Small intestine (tissue), 7 donors: Measurements from ENCODE around the gene SCAANT1. TPM values are rescaled to one million over a fixed set of nuclear protein-coding genes. Genes with fewer than 3 reads are reported as not detected.

Experiments
- DNase-seq, 2 donors: peaks; one replicate each; pipeline versions ENCODE4 v3.0.0 to v3.0.0-alpha.2; 2013
- FAIRE-seq: peaks from 2 replicates; lab custom pipeline; 2012; peaks lifted over from hg19 to GRCh38; lab: Jason Lieb, UNC
- H3K27ac ChIP-seq, 3 donors: one replicate each; pipeline ENCODE4 v1.5.1; 2013; ENCODE audit warnings: low read length in 2 of 3, mild to moderate bottlenecking in 2 of 3, control low read depth in 1 of 3, inconsistent platforms in 1 of 3, low read depth in 1 of 3, moderate library complexity in 1 of 3
- H3K27me3 ChIP-seq, 3 donors: one replicate each; pipeline ENCODE4 v1.6.1; 2013; ENCODE audit warnings: low read length in 3 of 3, inconsistent platforms in 1 of 3; ENCODE audit not compliant: control insufficient read depth in 3 of 3, insufficient read depth in 3 of 3
- H3K36me3 ChIP-seq, 3 donors: one replicate each; pipeline ENCODE4 v1.6.1; 2013; ENCODE audit warnings: low read length in 3 of 3, inconsistent platforms in 1 of 3, low read depth in 1 of 3, mild to moderate bottlenecking in 1 of 3, moderate library complexity in 1 of 3; ENCODE audit not compliant: control insufficient read depth in 3 of 3, insufficient read depth in 2 of 3
- H3K4me1 ChIP-seq, 3 donors: one replicate each; pipeline ENCODE4 v1.6.1; 2013; ENCODE audit warnings: low read length in 2 of 3, inconsistent platforms in 1 of 3, low read depth in 1 of 3, mild to moderate bottlenecking in 1 of 3, moderate library complexity in 1 of 3; ENCODE audit not compliant: control insufficient read depth in 3 of 3, insufficient read depth in 2 of 3
- H3K4me3 ChIP-seq, 3 donors: one replicate each; pipeline ENCODE4 v1.5.1; 2013; ENCODE audit warnings: low read length in 3 of 3, control low read depth in 1 of 3, inconsistent platforms in 1 of 3, low read depth in 1 of 3, mild to moderate bottlenecking in 1 of 3, moderate library complexity in 1 of 3
- H3K9me3 ChIP-seq, 2 donors: one replicate each; pipeline ENCODE4 v1.6.1; 2013; ENCODE audit warnings: low read depth in 1 of 2, low read length in 1 of 2; ENCODE audit not compliant: control insufficient read depth in 2 of 2, insufficient read depth in 1 of 2
- WGBS, 3 donors: extraction: QIAGEN DNeasy Blood & Tissue Kit; methylation state at CpG; one replicate each; pipeline ENCODE4 v1.1.7; 2013; 5-methylcytosine and 5-hydroxymethylcytosine counted together
- polyA plus RNA-seq, 4 donors: library from polyadenylated mRNA; stranded (reverse) in 3 of 4; unstranded in 1 of 4; fragments of 200-250 nt in 3 of 4; fragments of 120-200 nt in 1 of 4; gene quantifications; one replicate each; pipeline versions ENCODE4 v1.2.1 to v1.2.3, GENCODE V29; 2013
- donor health status: healthy with polysubstance abuse.
- donor health status: control.
- donor health status: control.
- donor health status: Bipolar disorder and iron deficiency.
- donor health status: healthy.

The SCAANT1 gene
- polyA plus RNA-seq, 4 donors, result 1.1 TPM; not detected in 3

DNA sequence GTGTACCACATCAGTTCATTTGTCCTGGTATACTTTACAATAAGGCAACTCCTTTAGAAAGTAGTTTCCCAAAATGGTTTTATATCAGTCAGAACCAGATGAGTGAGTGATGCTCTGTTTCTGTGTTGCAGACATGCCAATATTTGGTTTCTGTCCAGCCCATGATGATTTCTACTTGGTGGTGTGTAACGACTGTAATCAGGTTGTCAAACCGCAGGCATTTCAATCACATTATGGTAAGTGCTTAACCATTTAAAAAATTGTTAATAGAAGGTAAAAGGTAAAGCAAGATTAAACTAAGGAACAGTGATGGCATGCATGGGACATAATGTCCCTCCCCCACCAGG, 40.0 kb upstream of the SCAANT1 start:
- FAIRE-seq (no peak), DNase-seq (no peak)
- Histone ChIP-seq H3K9me3 (no peaks in the 10 kb centered on the region), H3K27me3 (no peaks in the 10 kb centered on the region), H3K36me3 (peaks cover 0 to 16% (median 3%) of the 10 kb centered on the region in 3 donors), H3K27ac (no peak overlapping the region), H3K4me1 (peaks cover 0 to 9% (median 0%) of the 10 kb centered on the region in 3 donors), H3K4me3 (no peak overlapping the region)
- WGBS, 3 donors, result 63 to 79% (median 75%) methylated on average over 2 of the region's 2 CpGs

DNA sequence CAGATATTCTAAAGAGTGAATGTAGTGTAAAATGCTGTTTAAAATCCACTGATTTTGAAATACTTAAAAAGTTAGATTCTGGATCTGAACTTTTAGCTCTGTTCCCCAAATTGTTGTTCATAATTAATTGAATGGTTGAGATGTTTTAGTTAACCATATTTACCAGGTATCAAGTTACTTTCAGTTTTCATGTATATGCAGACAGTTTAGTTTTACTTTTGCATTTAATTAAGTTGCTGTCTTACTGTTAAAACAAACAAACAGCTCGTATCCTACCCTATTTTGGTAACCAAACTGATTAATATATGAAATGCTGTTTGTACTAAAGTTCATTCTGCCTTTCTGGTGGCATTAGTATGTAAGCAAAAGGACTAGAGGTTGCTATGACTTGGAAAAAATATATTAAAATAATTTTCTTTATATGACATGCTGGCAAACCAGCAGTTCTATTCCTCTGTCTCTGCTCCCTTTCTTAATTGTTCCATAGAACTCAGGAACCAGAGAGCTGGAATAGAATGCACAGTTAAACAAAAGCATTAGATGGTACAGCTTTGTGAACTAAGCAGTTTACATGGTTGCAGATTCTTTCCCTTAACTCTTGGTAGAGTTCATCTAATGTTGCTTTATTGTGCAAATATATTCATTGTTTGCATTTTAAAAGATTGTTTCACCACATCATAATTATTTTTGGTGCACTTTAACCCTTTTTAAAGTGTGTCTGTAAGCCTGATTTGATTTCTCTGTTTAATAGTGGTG, 39.5 kb upstream of the SCAANT1 start:
- Histone ChIP-seq H3K9me3 (no peaks in the 10 kb centered on the region), H3K27ac (no peak overlapping the region), H3K4me3 (no peak overlapping the region), H3K27me3 (no peaks in the 10 kb centered on the region), H3K4me1 (peaks cover 0 to 9% (median 0%) of the 10 kb centered on the region in 3 donors), H3K36me3 (peaks cover 0 to 17% (median 3%) of the 10 kb centered on the region in 3 donors)
- 9 to 19% (median 11%) methylated on average over 1 of the region's 1 CpG for WGBS, 3 donors
- no peak for DNase-seq
- peak; percentile 62 for FAIRE-seq

GRCh38 chr3:63950698-63951097, 38.5 kb upstream of the SCAANT1 start:
- H3K9me3 ChIP-seq, result no peaks in the 10 kb centered on the region
- H3K27ac ChIP-seq, result no peak overlapping the region
- no peak overlapping the region for H3K4me3 ChIP-seq
- DNase-seq (no peak), FAIRE-seq (no peak)
- peaks cover 0 to 13% (median 3%) of the 10 kb centered on the region in 3 donors for H3K36me3 ChIP-seq
- no peaks in the 10 kb centered on the region for H3K27me3 ChIP-seq
- H3K4me1 ChIP-seq, result peaks cover 0 to 9% (median 0%) of the 10 kb centered on the region in 3 donors
- 86 to 94% (median 90%) methylated on average over 1 of the region's 1 CpG for WGBS, 3 donors

GRCh38 chr3:63949005-63949404, 36.8 kb upstream of the SCAANT1 start:
- Histone ChIP-seq H3K36me3 (peaks cover 0 to 9% (median 3%) of the 10 kb centered on the region in 3 donors), H3K9me3 (no peaks in the 10 kb centered on the region), H3K27ac (no peak overlapping the region), H3K4me3 (no peak overlapping the region), H3K4me1 (peaks cover 0 to 9% (median 3%) of the 10 kb centered on the region in 3 donors), H3K27me3 (no peaks in the 10 kb centered on the region)
- DNase-seq, result no peak
- 71 to 94% (median 94%) methylated on average over 2 of the region's 2 CpGs for WGBS, 3 donors
- no peak for FAIRE-seq

- no peak for FAIRE-seq
- no peak overlapping the region for H3K27ac ChIP-seq
- peaks cover 0 to 9% (median 5%) of the 10 kb centered on the region in 3 donors for H3K4me1 ChIP-seq
- no peaks in the 10 kb centered on the region for H3K27me3 ChIP-seq
- DNase-seq, result no peak
- no peak overlapping the region for H3K4me3 ChIP-seq
- peaks cover 0 to 8% (median 0%) of the 10 kb centered on the region in 3 donors for H3K36me3 ChIP-seq
- 79 to 87% (median 80%) methylated on average over 2 of the region's 2 CpGs for WGBS, 3 donors
- H3K9me3 ChIP-seq, result no peaks in the 10 kb centered on the region
Measured at GRCh38 chr3:63947594-63947993, 35.4 kb upstream of the SCAANT1 start.

DNA sequence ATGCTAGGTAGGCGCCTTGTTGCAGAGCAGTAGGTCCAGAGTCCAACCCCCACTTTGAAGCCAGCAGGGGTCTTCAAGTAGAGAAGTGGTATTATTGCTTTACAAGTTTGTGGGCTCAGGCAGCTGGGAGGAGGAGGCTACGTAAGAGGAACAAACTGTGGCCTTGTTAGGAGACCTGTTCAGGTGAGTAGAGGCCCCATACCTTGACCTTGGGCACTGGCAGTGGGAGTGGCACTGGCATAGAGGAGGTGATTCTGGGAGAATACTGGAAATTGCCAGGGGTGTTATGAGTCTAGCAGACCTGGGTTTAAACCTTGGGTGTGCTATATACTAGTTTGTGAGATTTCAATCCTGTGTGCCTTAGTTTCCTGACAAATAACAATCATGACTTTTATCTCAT, 34.6 kb upstream of the SCAANT1 start:
- no peak for DNase-seq
- Histone ChIP-seq H3K4me3 (no peak overlapping the region), H3K27me3 (no peaks in the 10 kb centered on the region), H3K4me1 (peaks cover 0 to 9% (median 5%) of the 10 kb centered on the region in 3 donors), H3K36me3 (peaks cover 0 to 8% (median 0%) of the 10 kb centered on the region in 3 donors), H3K9me3 (no peaks in the 10 kb centered on the region), H3K27ac (no peak overlapping the region)
- FAIRE-seq, result no peak
- 78 to 90% (median 90%) methylated on average over 2 of the region's 2 CpGs for WGBS, 3 donors

GRCh38 chr3:63945558-63946096, 33.4 kb upstream of the SCAANT1 start:
- no peak for FAIRE-seq
- no peak for DNase-seq
- no peaks in the 10 kb centered on the region for H3K27me3 ChIP-seq
- 72 to 83% (median 77%) methylated on average over 3 of the region's 3 CpGs for WGBS, 3 donors
- no peak overlapping the region for H3K4me3 ChIP-seq
- H3K27ac ChIP-seq, result no peak overlapping the region
- peaks cover 0 to 9% (median 5%) of the 10 kb centered on the region in 3 donors for H3K4me1 ChIP-seq
- no peaks in the 10 kb centered on the region for H3K9me3 ChIP-seq
- peaks cover 0 to 8% (median 0%) of the 10 kb centered on the region in 3 donors for H3K36me3 ChIP-seq

DNA sequence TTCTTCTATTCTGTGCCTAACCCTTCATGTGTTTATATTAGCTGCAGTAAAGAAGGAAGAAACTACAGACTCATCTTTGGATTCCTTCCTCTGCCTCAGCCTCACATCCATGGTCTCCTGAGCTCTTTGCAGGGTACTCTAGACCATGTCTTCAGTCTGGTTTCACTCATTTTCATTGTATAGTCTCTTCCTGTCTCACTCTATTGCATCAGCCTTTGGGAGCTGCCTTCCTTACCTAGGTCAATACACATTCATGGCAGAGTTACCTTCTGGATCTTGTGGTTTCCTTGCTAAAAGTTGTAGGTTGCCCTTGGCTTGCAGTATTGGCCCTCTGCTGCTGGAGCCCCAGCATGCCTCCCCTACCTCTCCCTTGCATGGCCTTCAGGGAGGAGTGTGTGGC, 31.5 kb upstream of the SCAANT1 start:
- no peak for DNase-seq
- H3K27me3 ChIP-seq, result no peaks in the 10 kb centered on the region
- H3K9me3 ChIP-seq, result no peaks in the 10 kb centered on the region
- peaks cover 0 to 6% (median 2%) of the 10 kb centered on the region in 3 donors for H3K36me3 ChIP-seq
- FAIRE-seq, result no peak
- no peak overlapping the region for H3K4me3 ChIP-seq
- no peak overlapping the region for H3K27ac ChIP-seq
- H3K4me1 ChIP-seq, result peaks cover 0 to 8% (median 5%) of the 10 kb centered on the region in 3 donors
